Urinary bladder (tissue), 4 donors: ENCODE measurements around the gene MMAA. TPM values are rescaled to one million over a fixed set of nuclear protein-coding genes. Genes with fewer than 3 reads are reported as not detected.

ENCODE experiments used
- DNase-seq: peaks from one replicate; pipeline ENCODE4 v3.0.0-alpha.2; 2015; ENCODE audit errors: extremely low spot score
- H3K27ac ChIP-seq: one replicate; pipeline ENCODE4 v1.5.1; 2013; ENCODE audit warnings: low read depth, mild to moderate bottlenecking, moderate library complexity
- H3K36me3 ChIP-seq: one replicate; pipeline ENCODE4 v1.6.1; 2013; ENCODE audit warnings: mild to moderate bottlenecking, moderate library complexity; ENCODE audit not compliant: insufficient read depth
- H3K4me1 ChIP-seq: one replicate; pipeline ENCODE4 v1.6.1; 2013; ENCODE audit warnings: mild to moderate bottlenecking, moderate library complexity; ENCODE audit not compliant: insufficient read depth
- H3K4me3 ChIP-seq: one replicate; pipeline ENCODE4 v1.5.1; 2013; ENCODE audit warnings: low read depth, low read length
- WGBS: extraction: QIAGEN DNeasy Blood & Tissue Kit; methylation state at CpG from one replicate; pipeline ENCODE4 v1.1.7; 2013; 5-methylcytosine and 5-hydroxymethylcytosine counted together
- polyA plus RNA-seq: library from polyadenylated mRNA; stranded (reverse); fragments of 200-250 nt; gene quantifications from one replicate; pipeline ENCODE4 v1.2.3, GENCODE V29; 2013
- total RNA-seq: library from RNA; depleted of rRNA; stranded (reverse); fragments of >200 nt; gene quantifications from one replicate; pipeline ENCODE4 v1.2.3, GENCODE V29; 2014
- donor health status: healthy with polysubstance abuse.
- donor health status: healthy.

MMAA gene
- total and polyA plus RNA-seq, 2 donors: 4.7 to 5.8 TPM

DNA sequence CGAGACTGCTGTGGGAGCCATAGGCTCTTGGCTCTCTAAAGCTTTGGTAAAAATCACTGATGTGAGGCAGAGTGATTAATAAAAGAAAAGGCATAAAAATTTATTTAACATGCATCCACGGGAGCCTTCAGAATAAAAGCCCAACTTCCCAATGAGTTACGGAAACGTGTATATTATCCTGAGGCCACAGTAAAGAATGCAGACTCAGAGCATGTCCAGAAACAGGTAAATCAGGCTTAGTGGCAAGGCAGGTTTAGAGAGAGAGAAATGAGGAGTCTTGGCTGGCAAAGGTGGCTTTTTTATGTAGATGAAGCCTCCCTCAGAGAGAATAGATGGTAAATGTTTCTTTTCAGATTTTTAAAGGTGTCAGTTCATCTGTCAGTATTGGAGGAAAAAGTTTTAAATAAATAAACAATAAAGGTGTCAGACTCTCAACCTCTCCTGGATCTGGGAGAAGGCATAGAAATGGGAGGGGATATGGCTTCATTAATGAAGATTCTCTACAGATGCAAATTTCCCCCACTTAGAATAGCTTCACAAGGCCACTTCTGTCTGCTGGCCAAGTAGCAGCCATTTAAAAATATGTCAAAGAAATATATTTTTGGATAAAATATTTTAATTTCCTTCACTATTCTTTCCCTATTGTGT lies 84.8 kb downstream of the MMAA start:
- no peak overlapping the region for H3K27ac ChIP-seq
- WGBS: 64% methylated on average over 4 of the region's 4 CpGs
- no peaks in the 10 kb centered on the region for H3K4me1 ChIP-seq
- H3K4me3 ChIP-seq: no peak overlapping the region
- DNase-seq: peak; percentile 79
- no peaks in the 10 kb centered on the region for H3K36me3 ChIP-seq

DNA sequence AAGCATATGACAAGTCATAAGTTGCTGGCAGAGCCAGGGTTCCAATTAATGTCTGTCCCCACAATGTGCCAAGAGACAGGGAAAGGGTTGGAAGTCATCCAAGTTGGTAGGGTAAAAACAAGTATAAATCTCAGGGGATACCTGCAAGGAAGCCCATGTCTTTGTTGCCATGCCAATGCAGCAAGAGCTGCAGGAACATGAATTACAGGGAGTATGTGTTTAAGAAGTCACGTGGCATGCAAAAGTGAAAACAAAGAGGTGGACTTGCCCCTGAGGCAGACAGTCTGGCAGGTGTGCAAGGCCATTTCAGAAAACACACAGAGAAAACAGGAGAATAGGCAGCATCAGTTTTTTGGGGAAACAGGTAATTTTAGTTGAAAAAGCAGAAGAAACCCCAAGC lies 90.2 kb downstream of the MMAA start:
- H3K27ac ChIP-seq: no peak overlapping the region
- WGBS: 80% methylated on average over 1 of the region's 1 CpG
- H3K4me3 ChIP-seq: no peak overlapping the region
- H3K36me3 ChIP-seq: no peaks in the 10 kb centered on the region
- H3K4me1 ChIP-seq: no peaks in the 10 kb centered on the region
- no peak for DNase-seq

Other genes with a start within 250 kb of the MMAA start
- gene SMAD1, start 137.5 kb upstream of the MMAA start, total RNA-seq: 67.8 TPM
- gene SMAD1, start 137.5 kb upstream of the MMAA start, polyA plus RNA-seq: 17.1 TPM
- not detected for gene C4orf51, start 60.8 kb downstream of the MMAA start, total RNA-seq
- not detected for gene C4orf51, start 60.8 kb downstream of the MMAA start, polyA plus RNA-seq